Fibroblast of mammary gland (primary cell): ENCODE data around the gene RAB10.

ENCODE experiments used
- DNase-seq: peaks from one replicate; pipeline ENCODE4 v3.0.0-alpha.2; 2010; ENCODE audit warnings: low read depth
- H3K4me3 ChIP-seq: 2 replicates; pipeline ENCODE4 v1.5.1; 2011; ENCODE audit warnings: low read depth, mild to moderate bottlenecking, low read length, moderate library complexity; ENCODE audit not compliant: control insufficient read depth
- TF ChIP-seq, protein P1 (sequence below): conservative IDR thresholded peaks from 2 replicates; pipeline ENCODE4 v1.5.1; 2011; ENCODE audit warnings: low read depth, low read length, inconsistent platforms; ENCODE audit not compliant: control insufficient read depth, insufficient read depth

Gene RAB10

DNA sequence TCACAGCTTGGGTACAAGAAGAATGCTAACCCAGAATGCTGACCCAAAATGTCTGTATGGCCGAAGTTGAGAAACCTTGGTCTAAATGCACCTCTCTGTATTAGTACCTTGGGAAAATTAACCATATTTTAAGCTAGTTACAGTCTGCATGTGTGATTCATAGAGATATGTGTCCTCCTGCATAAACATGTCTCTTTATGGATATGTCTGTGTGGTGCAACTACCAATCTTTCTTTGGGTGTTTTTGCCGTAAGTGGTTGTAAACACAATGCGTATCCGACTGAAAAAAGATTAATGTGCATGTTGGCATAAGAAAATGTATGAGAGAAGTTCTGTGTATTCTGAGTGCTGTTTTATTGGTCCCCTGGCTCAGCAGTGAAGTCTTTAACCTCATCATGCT lies 84.8 kb downstream of the RAB10 start:
- TF ChIP-seq, protein P1, sequence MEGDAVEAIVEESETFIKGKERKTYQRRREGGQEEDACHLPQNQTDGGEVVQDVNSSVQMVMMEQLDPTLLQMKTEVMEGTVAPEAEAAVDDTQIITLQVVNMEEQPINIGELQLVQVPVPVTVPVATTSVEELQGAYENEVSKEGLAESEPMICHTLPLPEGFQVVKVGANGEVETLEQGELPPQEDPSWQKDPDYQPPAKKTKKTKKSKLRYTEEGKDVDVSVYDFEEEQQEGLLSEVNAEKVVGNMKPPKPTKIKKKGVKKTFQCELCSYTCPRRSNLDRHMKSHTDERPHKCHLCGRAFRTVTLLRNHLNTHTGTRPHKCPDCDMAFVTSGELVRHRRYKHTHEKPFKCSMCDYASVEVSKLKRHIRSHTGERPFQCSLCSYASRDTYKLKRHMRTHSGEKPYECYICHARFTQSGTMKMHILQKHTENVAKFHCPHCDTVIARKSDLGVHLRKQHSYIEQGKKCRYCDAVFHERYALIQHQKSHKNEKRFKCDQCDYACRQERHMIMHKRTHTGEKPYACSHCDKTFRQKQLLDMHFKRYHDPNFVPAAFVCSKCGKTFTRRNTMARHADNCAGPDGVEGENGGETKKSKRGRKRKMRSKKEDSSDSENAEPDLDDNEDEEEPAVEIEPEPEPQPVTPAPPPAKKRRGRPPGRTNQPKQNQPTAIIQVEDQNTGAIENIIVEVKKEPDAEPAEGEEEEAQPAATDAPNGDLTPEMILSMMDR, result no peak
- no peak overlapping the region for H3K4me3 ChIP-seq
- DNase-seq, result no peak

DNA sequence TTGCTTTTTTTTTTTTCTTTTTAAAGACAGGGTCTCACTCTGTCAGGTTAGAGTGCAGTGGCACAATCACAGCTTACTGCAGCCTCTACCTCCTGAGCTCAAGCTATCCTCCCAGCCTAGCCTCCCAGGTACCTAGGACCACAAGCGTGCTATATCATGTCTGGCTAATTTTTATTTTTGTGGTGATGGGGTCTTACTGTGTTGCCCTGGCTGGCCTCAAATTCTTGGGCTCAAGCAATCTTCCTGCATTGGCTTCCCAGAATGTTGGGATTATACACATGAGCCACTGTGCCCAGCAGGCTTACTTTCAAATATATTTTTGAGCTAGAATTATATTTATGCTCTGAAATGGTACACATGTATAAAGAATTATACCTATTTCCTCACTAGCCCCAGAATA lies 85.6 kb downstream of the RAB10 start:
- no peak overlapping the region for H3K4me3 ChIP-seq
- no peak for DNase-seq
- TF ChIP-seq, protein P1, result no peak

DNA sequence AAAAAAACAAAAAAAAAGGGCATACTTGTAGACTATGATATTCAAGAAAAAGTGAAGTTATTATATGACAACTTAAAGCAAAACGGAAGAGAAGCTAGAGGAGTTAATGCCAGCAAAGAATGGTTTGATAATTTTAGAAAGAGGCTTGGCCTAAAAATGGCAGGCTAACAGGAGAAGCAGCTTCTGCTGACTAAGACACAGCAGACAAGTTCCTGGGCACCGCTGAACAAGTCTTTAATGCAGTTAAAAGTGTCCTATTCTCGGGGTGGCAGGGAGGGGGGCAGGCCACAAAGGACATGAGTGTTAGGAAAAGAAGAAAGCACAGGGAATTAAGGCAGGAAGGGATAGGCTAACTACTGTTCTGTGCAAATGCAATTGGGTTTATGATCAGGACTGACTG lies 88.7 kb downstream of the RAB10 start:
- TF ChIP-seq, protein P1, result no peak
- DNase-seq, result no peak
- no peak overlapping the region for H3K4me3 ChIP-seq

DNA sequence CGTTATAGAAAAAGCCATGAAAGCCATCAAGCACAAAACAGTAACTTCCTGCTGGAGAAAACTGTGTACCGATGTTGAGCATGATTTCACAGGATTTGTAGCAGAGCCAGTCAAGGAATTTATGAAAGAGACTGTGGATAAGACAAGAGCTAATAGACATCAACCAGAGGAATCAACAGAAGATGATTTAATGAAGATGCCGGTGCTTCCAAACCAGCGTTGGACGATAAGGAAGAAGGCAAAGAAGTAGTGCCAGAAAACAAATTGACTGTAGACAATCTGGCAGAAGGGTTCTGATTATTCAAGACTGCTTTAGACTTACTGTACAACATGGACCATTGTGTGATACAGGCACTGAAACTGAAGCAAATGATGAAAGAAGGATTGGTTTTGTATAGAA lies 89.5 kb downstream of the RAB10 start:
- DNase-seq, result no peak
- no peak overlapping the region for H3K4me3 ChIP-seq
- TF ChIP-seq, protein P1, result no peak

DNA sequence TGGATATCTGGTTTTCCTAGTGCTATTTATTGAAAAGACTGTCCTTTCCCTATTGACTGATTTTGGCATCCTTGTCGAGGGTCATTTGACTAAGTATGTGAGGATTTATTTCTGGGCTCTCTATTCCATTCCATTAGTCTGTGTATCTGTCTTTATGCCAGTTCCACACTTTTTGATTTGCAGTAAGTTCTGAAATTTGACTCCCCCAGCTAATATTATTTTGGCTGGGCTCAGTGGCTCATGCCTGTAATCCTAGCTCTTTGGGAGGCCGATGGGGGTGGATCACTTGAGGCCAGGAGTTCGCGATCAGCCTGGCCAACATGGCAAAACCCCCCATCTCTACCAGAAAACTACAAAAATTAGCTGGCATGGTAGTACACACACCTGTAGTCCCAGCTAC lies 92.2 kb downstream of the RAB10 start:
- TF ChIP-seq, protein P1, result no peak
- peak; percentile 28 for DNase-seq
- H3K4me3 ChIP-seq, result no peak overlapping the region

DNA sequence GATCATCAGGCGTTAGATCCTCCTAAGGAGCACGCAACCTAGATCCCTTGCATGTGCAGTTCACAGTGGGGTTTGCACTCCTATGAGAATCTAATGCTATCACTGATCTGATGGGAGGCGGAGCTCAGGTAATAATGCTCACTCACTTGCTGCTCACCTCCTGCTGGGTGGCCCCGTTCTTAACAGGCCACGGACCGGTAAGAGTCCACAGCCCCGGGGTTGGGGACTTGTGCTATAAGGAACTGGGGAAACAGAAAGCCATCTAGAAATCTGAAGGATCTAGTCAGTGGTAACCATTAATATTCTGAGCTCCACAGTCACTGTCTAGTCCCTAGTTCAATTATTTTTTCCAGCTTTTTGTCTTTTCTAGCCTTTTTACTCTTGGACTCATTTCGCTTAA lies 94.3 kb downstream of the RAB10 start:
- DNase-seq, result no peak
- TF ChIP-seq, protein P1, result no peak
- no peak overlapping the region for H3K4me3 ChIP-seq

DNA sequence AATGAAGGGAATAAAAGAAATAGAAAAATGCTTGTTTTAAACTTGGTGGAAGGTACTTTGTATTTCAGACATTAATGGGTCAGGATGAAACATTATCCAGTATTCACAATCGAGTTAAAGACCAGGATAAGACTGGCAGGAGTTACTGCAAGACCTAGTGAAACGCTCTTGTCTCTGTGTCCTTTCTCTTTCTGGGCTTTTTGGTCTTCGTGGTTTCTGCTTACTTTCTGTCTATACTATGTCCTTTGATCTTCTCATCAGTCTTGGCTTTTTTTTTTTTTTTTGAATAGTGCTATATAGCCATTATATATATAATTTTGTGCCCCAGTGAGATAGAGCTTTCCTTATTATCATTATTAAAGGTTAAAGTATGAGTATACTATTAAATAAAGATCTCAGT lies 96.9 kb downstream of the RAB10 start:
- H3K4me3 ChIP-seq, result no peak overlapping the region
- no peak for DNase-seq
- TF ChIP-seq, protein P1, result no peak
